H1 (cell line): ENCODE results near the gene KIAA1671. TPM values are rescaled to one million over a fixed set of nuclear protein-coding genes. Genes with fewer than 3 reads are reported as not detected.

Experiments used
- CTCF ChIA-PET: fragments of 300-600 bp; sonication (Branson Sonifier 250); formaldehyde crosslinking; loops from one replicate; lab custom pipeline; 2021; ENCODE audit not compliant: partially characterized antibody; lab: Charles Lee
- POLR2A ChIA-PET: fragments of 300-600 bp; sonication (Branson Sonifier 250); formaldehyde crosslinking; loops from one replicate; lab custom pipeline; 2021; ENCODE audit warnings: inconsistent platforms; ENCODE audit not compliant: partially characterized antibody; lab: Charles Lee
- DNase-seq, 2 experiments: peaks; one replicate each; pipeline versions ENCODE4 v3.0.0 to v3.0.0-alpha.2; 2010 to 2022; ENCODE audit warnings: low spot score in 2 of 2, low read depth in 1 of 2, mixed read lengths in 1 of 2
- FAIRE-seq: peaks from 2 replicates; lab custom pipeline; 2011; peaks lifted over from hg19 to GRCh38; lab: Jason Lieb, UNC
- H2AFZ ChIP-seq: 2 replicates; pipeline ENCODE4 v1.8.1; 2012; ENCODE audit warnings: low read length, inconsistent platforms
- H2AK5ac ChIP-seq: 2 replicates; pipeline ENCODE4 v1.6.1; 2013; ENCODE audit warnings: low read depth, low read length
- H2BK120ac ChIP-seq: replicated peaks from 2 replicates; pipeline ENCODE3; 2013; ENCODE audit warnings: low read depth, low read length, inconsistent platforms
- H2BK12ac ChIP-seq: 2 replicates; pipeline ENCODE4 v1.6.1; 2013; ENCODE audit warnings: low read depth, low read length
- H2BK15ac ChIP-seq: 2 replicates; pipeline ENCODE4 v1.6.1; 2013; ENCODE audit warnings: low read length
- H2BK20ac ChIP-seq: 2 replicates; pipeline ENCODE4 v1.6.1; 2013; ENCODE audit warnings: low read length
- H2BK5ac ChIP-seq: 2 replicates; pipeline ENCODE4 v1.6.1; 2013; ENCODE audit warnings: low read depth, low read length
- H3K14ac ChIP-seq: 2 replicates; pipeline ENCODE4 v1.6.1; 2013; ENCODE audit warnings: inconsistent platforms; ENCODE audit not compliant: insufficient read length
- H3K18ac ChIP-seq: 2 replicates; pipeline ENCODE4 v1.6.1; 2013; ENCODE audit warnings: low read length; ENCODE audit errors: extremely low read depth
- H3K23ac ChIP-seq: 2 replicates; pipeline ENCODE4 v1.6.1; 2013; ENCODE audit warnings: inconsistent platforms; ENCODE audit not compliant: insufficient read length
- H3K23me2 ChIP-seq: 2 replicates; pipeline ENCODE4 v1.6.1; 2013; ENCODE audit warnings: low read depth, low read length
- H3K27ac ChIP-seq: 2 replicates; pipeline ENCODE4 v1.6.1; 2011; ENCODE audit warnings: low read depth, low read length, inconsistent platforms
- H3K27me3 ChIP-seq, 4 experiments: replicated peaks in 1 of 4; 1 replicate in 1 of 4; 2 replicates in 3 of 4; pipeline versions ENCODE4 v1.6.1 to v1.8.1; 2011 to 2013; ENCODE audit warnings: low read length in 3 of 4, mild to moderate bottlenecking in 3 of 4, inconsistent platforms in 2 of 4, mixed read lengths in 2 of 4, moderate library complexity in 1 of 4; ENCODE audit not compliant: control insufficient read depth in 3 of 4, insufficient read depth in 3 of 4; ENCODE audit errors: extremely low read depth in 1 of 4
- H3K36me3 ChIP-seq, 4 experiments: 2 replicates each; pipeline versions ENCODE4 v1.6.1 to v1.8.1; 2011 to 2013; ENCODE audit warnings: mild to moderate bottlenecking in 4 of 4, low read length in 3 of 4, moderate library complexity in 2 of 4, control low read depth in 1 of 4, inconsistent platforms in 1 of 4; ENCODE audit not compliant: insufficient read depth in 4 of 4, control insufficient read depth in 2 of 4
- H3K4ac ChIP-seq: replicated peaks from 2 replicates; pipeline ENCODE3; 2013; ENCODE audit warnings: low read length, low read depth, mixed read lengths, inconsistent platforms; ENCODE audit not compliant: insufficient read length
- H3K4me1 ChIP-seq, 4 experiments: replicated peaks in 1 of 4; 1 replicate in 1 of 4; 2 replicates in 3 of 4; pipeline versions ENCODE4 v1.6.1 to v1.8.1; 2011 to 2013; ENCODE audit warnings: low read length in 3 of 4, inconsistent platforms in 2 of 4, mixed read lengths in 1 of 4; ENCODE audit not compliant: insufficient read depth in 4 of 4, control insufficient read depth in 3 of 4
- H3K4me2 ChIP-seq, 2 experiments: 2 replicates each; pipeline versions ENCODE4 v1.6.1 to v1.8.1; 2011 to 2013; ENCODE audit warnings: low read depth in 2 of 2, low read length in 2 of 2, control low read depth in 1 of 2, inconsistent platforms in 1 of 2, mild to moderate bottlenecking in 1 of 2; ENCODE audit not compliant: insufficient read depth in 1 of 2
- H3K4me3 ChIP-seq, 4 experiments: fragments of 200-600, 300-600 bp in 1 of 4; sonication (generic), shearing (Covaris generic), sonication (Bioruptor Twin) in 1 of 4; 2 replicates each; pipeline versions ENCODE4 v1.5.1 to v1.8.1; 2011 to 2016; ENCODE audit warnings: low read length in 4 of 4, low read depth in 3 of 4, control low read depth in 2 of 4, inconsistent platforms in 2 of 4, mild to moderate bottlenecking in 2 of 4, mixed read lengths in 1 of 4, moderate library complexity in 1 of 4; ENCODE audit not compliant: insufficient read depth in 2 of 4; ENCODE audit errors: extremely low read depth in 1 of 4
- H3K56ac ChIP-seq: replicated peaks from 2 replicates; pipeline ENCODE3; 2013; ENCODE audit warnings: low read depth, mild to moderate bottlenecking, mixed read lengths, low read length, inconsistent platforms; ENCODE audit not compliant: insufficient read length
- H3K79me1 ChIP-seq: 2 replicates; pipeline ENCODE4 v1.6.1; 2013; ENCODE audit warnings: low read depth, low read length, control low read depth
- H3K79me2 ChIP-seq, 2 experiments: 2 replicates each; pipeline versions ENCODE4 v1.6.1 to v1.8.1; 2012 to 2013; ENCODE audit warnings: low read length in 2 of 2, mild to moderate bottlenecking in 2 of 2, inconsistent platforms in 1 of 2; ENCODE audit not compliant: insufficient read depth in 2 of 2, control insufficient read depth in 1 of 2
- H3K9ac ChIP-seq, 4 experiments: replicated peaks in 1 of 4; 1 replicate in 1 of 4; 2 replicates in 3 of 4; pipeline versions ENCODE4 v1.6.1 to v1.8.1; 2011 to 2013; ENCODE audit warnings: low read depth in 3 of 4, low read length in 3 of 4, control low read depth in 2 of 4, mild to moderate bottlenecking in 2 of 4, moderate library complexity in 2 of 4, inconsistent platforms in 1 of 4; ENCODE audit errors: extremely low read depth in 1 of 4
- H3K9me3 ChIP-seq, 2 experiments: 2 replicates each; pipeline versions ENCODE4 v1.6.1 to v1.8.1; 2012 to 2013; ENCODE audit warnings: mild to moderate bottlenecking in 2 of 2, moderate library complexity in 2 of 2, control low read depth in 1 of 2, inconsistent platforms in 1 of 2, low read depth in 1 of 2, low read length in 1 of 2, mixed read lengths in 1 of 2; ENCODE audit not compliant: insufficient read depth in 2 of 2
- H4K20me1 ChIP-seq, 2 experiments: replicated peaks in 1 of 2; 2 replicates each; pipeline versions ENCODE3 to v1.8.1; 2011 to 2013; ENCODE audit warnings: inconsistent platforms in 2 of 2, low read length in 2 of 2, mild to moderate bottlenecking in 1 of 2; ENCODE audit not compliant: insufficient read depth in 2 of 2, control insufficient read depth in 1 of 2
- H4K5ac ChIP-seq: 2 replicates; pipeline ENCODE4 v1.6.1; 2013; ENCODE audit warnings: low read length, low read depth, mixed read lengths, inconsistent platforms; ENCODE audit not compliant: insufficient read length
- H4K8ac ChIP-seq: 2 replicates; pipeline ENCODE4 v1.8.0; 2013; ENCODE audit warnings: mild to moderate bottlenecking, moderate library complexity, low read length, inconsistent platforms; ENCODE audit not compliant: insufficient read depth; ENCODE audit errors: extremely low read depth
- H4K91ac ChIP-seq: replicated peaks from 2 replicates; pipeline ENCODE3; 2013; ENCODE audit warnings: low read length, mixed read lengths, inconsistent platforms; ENCODE audit not compliant: insufficient read length
- RFX5 ChIP-seq: IDR thresholded peaks from 2 replicates; pipeline ENCODE4 v1.6.1; 2011; ENCODE audit warnings: low read depth, low read length, improper control_type of control experiment, borderline replicate concordance
- WGBS, 2 experiments: shearing (Covaris generic) in 1 of 2; methylation state at CpG; one replicate each; pipeline versions ENCODE4 v1.1.6 to v1.1.7; 2013 to 2015; ENCODE audit warnings: low lambda C conversion rate in 2 of 2, mixed read lengths in 2 of 2, inconsistent platforms in 1 of 2, low coverage in 1 of 2, missing lambda C conversion rate in 1 of 2; ENCODE audit not compliant: insufficient replicate concordance in 2 of 2, insufficient coverage in 1 of 2, insufficient read length in 1 of 2; ENCODE audit errors: extremely low coverage in 1 of 2, missing lambda C conversion rate in 1 of 2; 5-methylcytosine and 5-hydroxymethylcytosine counted together
- polyA plus RNA-seq, 7 experiments: library from polyadenylated mRNA; depleted of rRNA in 3 of 7; stranded (reverse) in 5 of 7; unstranded in 2 of 7; fragments of >200 nt in 5 of 7; fragments of 200-250 nt in 2 of 7; gene quantifications; 1 replicate in 5 of 7; 2 replicates in 1 of 7; 4 replicates in 1 of 7; pipeline versions ENCODE4 v1.2.1 to v1.2.3, GENCODE V29; 2011 to 2013; ENCODE audit warnings: missing spikeins in 2 of 7, mixed read lengths in 2 of 7
- total RNA-seq: library from RNA; stranded (reverse); fragmentation: NEBNext Ultra II Directional; extraction: Animal tissue kit (Norgen Biotek cat#: 25700); gene quantifications from 2 replicates; pipeline ENCODE4 v1.2.1, GENCODE V29; 2021
- TF ChIP-seq, protein P1 (sequence below): IDR thresholded peaks from 2 replicates; pipeline ENCODE4 v1.6.1; 2012; ENCODE audit warnings: low read length, inconsistent platforms

The KIAA1671 gene
- total and polyA plus RNA-seq, 2 of the 8 experiments (the other 6 are each of a cell fraction or from before 2014, with no cell fraction given) = 6.4 to 23.9 TPM

DNA sequence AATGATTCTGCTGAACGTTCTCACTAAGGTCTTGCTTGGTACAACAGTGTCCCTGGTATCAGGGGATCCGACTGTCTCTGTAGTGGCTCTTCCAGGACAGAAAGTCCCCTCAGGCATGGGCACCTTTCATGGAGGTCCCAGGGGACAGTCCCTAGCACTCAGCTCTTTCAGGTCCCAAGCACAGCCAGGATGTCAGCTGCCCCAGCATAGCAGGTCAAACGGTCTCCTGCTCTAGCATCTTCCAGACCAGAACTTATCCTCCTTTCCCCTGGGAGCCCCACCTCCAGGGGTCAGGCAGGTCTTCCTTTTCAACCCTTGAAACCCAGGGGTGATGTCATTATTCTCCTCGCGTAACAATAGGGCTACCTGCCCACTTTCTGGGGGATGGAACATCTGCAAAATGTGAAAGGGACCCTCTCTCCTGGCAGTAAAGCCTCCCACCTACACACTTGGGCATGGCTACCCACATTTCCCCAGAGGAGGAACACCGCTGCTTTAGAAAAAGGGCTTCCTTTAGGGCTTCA lies 222.4 kb downstream of the KIAA1671 start:
- H3K4me1 ChIP-seq = 0 out of 7 replicates have a peak, but pooled peaks cover 0 to 4% (median 0%) of the 10 kb centered on the region in 4 experiments
- no peak overlapping the region for H3K27ac ChIP-seq
- CTCF ChIA-PET = interaction anchor here (1.0 to 2.5 kb wide), 2 partner anchors 27 to 95 kb away, joined by 3 to 10 read pairs; no protein-coding TSS in a partner anchor
- H3K4ac ChIP-seq = no peak overlapping the region
- TF ChIP-seq RFX5 = no peak
- TF ChIP-seq, protein P1, sequence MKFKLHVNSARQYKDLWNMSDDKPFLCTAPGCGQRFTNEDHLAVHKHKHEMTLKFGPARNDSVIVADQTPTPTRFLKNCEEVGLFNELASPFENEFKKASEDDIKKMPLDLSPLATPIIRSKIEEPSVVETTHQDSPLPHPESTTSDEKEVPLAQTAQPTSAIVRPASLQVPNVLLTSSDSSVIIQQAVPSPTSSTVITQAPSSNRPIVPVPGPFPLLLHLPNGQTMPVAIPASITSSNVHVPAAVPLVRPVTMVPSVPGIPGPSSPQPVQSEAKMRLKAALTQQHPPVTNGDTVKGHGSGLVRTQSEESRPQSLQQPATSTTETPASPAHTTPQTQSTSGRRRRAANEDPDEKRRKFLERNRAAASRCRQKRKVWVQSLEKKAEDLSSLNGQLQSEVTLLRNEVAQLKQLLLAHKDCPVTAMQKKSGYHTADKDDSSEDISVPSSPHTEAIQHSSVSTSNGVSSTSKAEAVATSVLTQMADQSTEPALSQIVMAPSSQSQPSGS = peak; percentile 68; the same call in 1 of the 2 replicates
- no peak overlapping the region for H2AFZ ChIP-seq
- H3K27me3 ChIP-seq = no peaks in the 10 kb centered on the region
- H3K56ac ChIP-seq = no peak overlapping the region
- H3K4me2 ChIP-seq = no peak overlapping the region
- H4K91ac ChIP-seq = no peak overlapping the region
- H3K79me2 ChIP-seq = no peaks in the 10 kb centered on the region
- no peaks in the 10 kb centered on the region; a peak in 3 of 8 replicates for H3K36me3 ChIP-seq
- no peak overlapping the region for H3K4me3 ChIP-seq
- H2BK5ac ChIP-seq = no peak overlapping the region
- DNase-seq (no peak), FAIRE-seq (no peak)
- no peak overlapping the region for H2BK20ac ChIP-seq
- H4K20me1 ChIP-seq = no peaks in the 10 kb centered on the region
- H3K9ac ChIP-seq = no peak overlapping the region; a peak in 2 of 7 replicates
- H3K79me1 ChIP-seq = no peaks in the 10 kb centered on the region
- no peak overlapping the region for H2BK15ac ChIP-seq
- no peak overlapping the region for H3K18ac ChIP-seq
- H3K14ac ChIP-seq = no peak overlapping the region
- H4K5ac ChIP-seq = no peak overlapping the region
- H3K23ac ChIP-seq = no peak overlapping the region
- H2BK120ac ChIP-seq = no peak overlapping the region
- no peak overlapping the region for H2AK5ac ChIP-seq
- no peaks in the 10 kb centered on the region for H3K23me2 ChIP-seq
- no peak overlapping the region for H4K8ac ChIP-seq
- no peaks in the 10 kb centered on the region; a peak in 1 of 4 replicates for H3K9me3 ChIP-seq
- H2BK12ac ChIP-seq = no peak overlapping the region
- 77% methylated on average over 6 of the region's 6 CpGs; no CpG with 5 or more reads in 1 of the 2 experiments for WGBS, 2 experiments
- POLR2A ChIA-PET = no interaction called here
